GM18868 (cell line): ENCODE data around the gene EIF3D.

Source experiments
- ATAC-seq: cut with Tn5 transposase; IDR thresholded peaks from one replicate; pipeline ENCODE4 v1.9.1; 2021; ENCODE audit warnings: mild to moderate bottlenecking, moderate library complexity; ENCODE audit not compliant: unreplicated experiment

EIF3D gene

GRCh38 chr22:36510384-36510783 is 18.6 kb downstream of the EIF3D start:
- no peak for ATAC-seq

DNA sequence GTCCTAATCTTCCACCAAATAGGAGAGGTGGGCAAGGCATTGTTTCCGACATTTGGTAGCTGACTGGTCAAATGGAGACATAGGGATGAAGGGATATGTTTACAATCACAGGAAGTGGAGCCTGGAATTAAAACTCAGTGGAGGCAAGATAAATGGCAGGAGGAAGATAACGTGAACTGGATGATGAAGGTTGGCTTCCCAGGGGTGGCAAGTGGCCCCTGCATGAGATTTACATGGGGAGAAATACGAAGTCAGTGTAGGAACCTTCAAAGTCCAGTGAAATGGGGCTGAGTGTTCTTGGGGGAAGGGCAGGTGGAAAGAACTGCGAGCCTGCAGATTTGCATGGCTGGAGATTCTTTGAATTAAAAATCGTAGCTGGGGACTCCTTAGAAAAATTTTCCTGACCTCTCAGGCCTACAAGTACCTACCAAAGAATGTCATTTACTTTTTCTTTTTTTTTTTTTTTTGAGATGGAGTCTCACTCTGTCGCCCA is 21.4 kb downstream of the EIF3D start:
- no peak for ATAC-seq

- ATAC-seq = peak; percentile 78
These were observed 22.1 kb downstream of the EIF3D start, which contains the start of gene FOXRED2 for GRCh38 chr22:36506637-36507517. Gene FOXRED2 (minus strand): TSS chr22:36507040. CDS start chr22:36506422, 618 bp downstream.

DNA sequence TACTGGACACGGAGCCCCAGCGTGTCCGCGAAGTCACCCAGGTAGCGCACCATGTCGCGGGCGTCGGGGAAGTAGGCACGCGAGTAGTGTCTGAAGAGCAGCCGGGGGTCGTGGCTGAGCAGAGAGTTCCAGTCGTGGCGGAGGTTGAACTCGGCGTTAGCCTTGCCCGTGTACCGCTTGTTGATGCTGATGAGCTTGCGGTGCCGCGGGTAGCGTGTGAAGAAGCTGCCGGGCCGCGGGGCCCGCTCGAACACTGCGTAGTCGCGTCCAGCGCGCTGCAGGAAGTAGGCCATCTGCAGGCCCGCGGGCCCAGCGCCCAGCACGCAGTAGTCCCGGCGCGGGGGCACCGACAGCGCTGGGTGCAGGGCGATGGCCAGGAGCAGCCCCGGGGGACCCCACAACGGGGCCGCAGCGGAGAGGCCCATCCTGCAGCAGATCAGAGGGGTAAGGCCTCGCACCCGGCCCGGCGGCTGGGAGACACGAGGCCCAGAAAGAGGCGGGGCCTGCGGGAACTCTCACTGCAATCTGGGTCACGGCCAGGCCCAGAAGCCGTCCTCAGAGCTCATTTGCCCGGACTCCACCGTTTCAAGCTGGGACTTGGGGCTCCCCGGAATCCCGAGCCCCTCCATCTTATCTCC is 22.8 kb downstream of the EIF3D start:
- ATAC-seq = no peak

- ATAC-seq = no peak
These were observed 30.9 kb downstream of the EIF3D start for GRCh38 chr22:36497910-36498665.

DNA sequence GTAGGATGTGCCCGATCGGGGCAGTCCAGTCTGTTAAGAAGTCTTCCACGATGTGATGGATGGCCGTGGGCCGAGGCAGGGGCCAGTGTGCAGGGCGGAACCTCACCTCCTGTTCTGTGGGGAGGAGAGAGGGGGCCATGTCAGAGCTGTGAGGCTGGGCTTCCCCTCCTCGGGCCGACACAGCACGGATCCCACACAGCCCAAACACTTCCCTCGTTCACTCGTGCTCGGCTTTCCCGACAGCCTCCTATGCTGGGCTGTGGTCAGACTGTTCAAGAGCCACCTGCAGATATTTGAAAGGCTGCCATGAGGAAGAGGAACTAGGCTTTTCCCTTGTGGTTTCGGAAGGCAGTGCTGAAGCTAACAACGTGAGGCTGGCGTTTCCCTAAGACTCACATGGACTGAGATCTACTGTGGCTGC is 35.3 kb downstream of the EIF3D start:
- peak; percentile 76 for ATAC-seq

- no peak for ATAC-seq
These were observed 36.9 kb downstream of the EIF3D start for GRCh38 chr22:36492109-36492508.

DNA sequence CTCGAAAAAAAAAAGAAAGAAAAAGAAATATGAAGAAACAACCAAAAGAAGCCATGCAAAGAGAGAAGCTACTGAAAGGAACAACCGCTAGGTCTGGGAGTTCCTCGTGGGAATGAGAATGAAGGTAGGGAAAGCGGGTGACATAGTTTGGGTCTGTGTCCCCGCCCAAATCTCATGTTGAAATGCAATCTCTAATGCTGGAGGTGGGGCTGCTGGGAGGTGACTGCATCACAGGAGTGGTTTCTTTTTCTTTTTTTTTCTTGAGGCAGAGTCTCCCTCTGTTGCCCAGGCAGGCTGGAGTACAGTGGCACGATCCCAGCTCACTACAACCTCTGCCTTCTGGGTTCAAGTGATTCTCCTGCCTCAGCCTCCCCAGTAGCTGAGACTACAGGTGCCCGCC is 37.8 kb downstream of the EIF3D start:
- ATAC-seq = no peak

- ATAC-seq = no peak
These were observed 42.2 kb downstream of the EIF3D start for GRCh38 chr22:36486619-36487384.

DNA sequence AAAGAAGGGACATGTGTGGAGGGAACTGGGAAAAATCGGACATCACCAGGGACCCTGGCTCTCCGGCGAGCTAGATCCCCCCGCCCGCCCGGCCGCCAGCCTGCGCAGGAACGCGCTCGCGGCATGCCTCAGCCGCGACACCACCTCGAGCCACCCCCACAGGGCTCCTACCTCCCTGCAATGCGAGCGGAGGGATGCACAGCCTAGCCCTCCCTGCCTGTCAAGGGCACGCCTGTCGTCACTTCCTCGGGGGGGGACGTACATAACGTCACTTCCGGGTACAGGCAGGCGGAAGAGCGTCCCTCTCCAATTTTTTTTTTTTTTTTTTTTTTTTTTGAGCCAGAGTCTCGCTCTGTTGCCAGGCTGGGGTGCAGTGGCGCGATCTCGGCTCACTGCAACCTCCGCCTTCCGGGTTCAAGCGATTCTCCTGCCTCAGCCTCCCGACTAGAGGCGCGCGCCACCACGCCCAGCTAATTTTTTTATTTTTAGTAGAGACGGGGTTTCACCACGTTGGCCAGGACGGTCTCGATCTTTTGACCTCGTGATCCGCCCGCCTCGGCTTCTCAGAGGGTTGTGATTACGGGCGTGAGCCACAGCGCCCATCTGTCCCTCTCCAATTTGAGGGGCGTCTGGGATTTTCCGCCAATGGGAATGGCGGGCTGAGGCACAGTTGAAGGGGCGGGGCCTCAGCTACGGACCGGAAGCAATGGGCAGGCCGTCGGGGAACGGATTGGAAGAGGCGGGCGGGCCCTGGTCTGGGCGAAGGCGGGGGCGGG is 47.4 kb downstream of the EIF3D start, which contains the start of gene TXN2:
TXN2 (minus strand) TSS at position 248 of the 776 bp plus-strand sequence. CDS start 803 bp downstream, outside the sequence.
- peak; percentile 80 for ATAC-seq

- ATAC-seq = no peak
These were observed 48.0 kb downstream of the EIF3D start for GRCh38 chr22:36480941-36481392.

- no peak for ATAC-seq
These were observed 50.0 kb downstream of the EIF3D start for GRCh38 chr22:36478966-36479365.

- ATAC-seq = no peak
These were observed 53.6 kb downstream of the EIF3D start for GRCh38 chr22:36475341-36475740.

- no peak for ATAC-seq
These were observed 56.3 kb downstream of the EIF3D start for GRCh38 chr22:36472689-36473088.

GRCh38 chr22:36471341-36471821 is 57.6 kb downstream of the EIF3D start:
- ATAC-seq = no peak

DNA sequence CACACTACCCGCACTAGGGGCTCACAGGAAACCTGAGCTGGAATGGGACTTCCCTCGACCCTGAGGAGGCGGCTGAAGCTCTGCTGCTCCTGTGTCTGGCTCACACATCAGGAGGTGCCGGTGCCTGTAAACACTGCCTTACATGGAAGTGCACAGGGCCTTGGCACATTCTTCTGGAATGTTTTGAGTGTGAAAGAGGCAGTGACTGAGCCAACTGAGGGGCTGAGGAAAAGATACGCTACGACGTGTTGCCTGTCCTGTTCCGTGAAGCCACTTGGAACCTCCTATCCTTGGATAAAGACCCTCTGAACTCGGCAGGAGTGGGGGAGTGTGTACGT is 58.0 kb downstream of the EIF3D start:
- ATAC-seq = no peak

DNA sequence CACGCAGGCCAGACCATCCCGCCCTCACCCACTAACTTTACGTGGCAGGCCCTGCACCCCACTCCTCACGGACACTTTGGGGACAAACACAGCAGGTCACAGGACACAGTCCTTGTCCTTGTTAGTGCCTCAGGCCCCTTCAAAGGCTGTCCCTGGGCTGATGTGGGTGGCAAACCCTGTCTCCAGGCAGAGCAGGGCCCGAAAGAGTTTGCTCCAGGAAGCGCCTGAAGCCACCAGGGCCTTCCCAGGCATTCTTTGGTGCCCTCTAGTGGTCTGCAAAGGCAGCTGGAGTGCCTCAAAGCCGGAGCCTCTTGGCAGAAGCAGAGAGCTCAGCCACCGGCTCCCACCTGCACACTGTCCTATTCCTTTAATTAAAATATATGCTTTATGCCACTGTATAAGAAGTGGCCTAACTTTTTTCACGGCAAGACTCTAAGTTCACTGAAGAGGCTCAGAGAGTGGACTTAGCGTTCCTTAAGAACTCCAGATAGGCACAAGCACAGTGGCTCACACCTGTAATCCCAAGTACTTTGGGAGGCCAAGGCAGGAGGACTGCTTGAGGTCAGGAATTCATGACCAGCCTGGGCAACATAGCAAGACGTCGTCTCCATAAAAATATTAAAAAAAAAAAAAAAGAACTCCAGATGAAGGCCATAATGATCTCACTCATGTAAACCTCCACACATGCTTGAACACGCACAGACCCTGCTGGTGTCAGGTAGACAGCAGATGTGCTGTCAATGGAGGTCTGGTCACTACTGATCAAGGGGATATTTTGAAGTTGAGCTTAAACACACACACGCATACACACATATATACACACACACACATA is 58.6 kb downstream of the EIF3D start:
- no peak for ATAC-seq

GRCh38 chr22:36469094-36469710 is 59.8 kb downstream of the EIF3D start:
- no peak for ATAC-seq
